MV-4-11 (cell line): ENCODE measurements around the gene NOXRED1.

Experiments used
- DNase-seq: peaks from one replicate; lab custom pipeline; 2025; lab: John Stamatoyannopoulos, UW

Gene NOXRED1

DNA sequence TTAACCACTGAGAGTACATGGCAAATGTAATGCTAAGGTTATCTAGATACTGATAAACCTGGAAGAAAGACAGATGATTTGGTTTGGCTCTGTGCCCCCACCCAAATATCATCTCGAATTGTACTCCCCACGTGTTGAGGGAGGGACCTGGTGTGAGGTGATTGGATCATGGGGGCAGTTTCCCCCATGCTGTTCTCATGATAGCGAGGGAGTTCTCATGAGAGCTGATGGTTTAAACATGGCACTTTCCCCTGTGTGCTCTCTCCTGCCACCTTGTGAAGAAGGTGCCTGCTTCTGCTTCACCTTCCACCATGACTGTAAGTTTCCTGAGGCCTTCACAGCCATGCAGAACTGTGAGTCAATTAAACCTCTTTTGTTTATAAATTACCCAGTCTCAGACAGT is 14.2 kb downstream of the NOXRED1 start:
- no peak for DNase-seq

DNA sequence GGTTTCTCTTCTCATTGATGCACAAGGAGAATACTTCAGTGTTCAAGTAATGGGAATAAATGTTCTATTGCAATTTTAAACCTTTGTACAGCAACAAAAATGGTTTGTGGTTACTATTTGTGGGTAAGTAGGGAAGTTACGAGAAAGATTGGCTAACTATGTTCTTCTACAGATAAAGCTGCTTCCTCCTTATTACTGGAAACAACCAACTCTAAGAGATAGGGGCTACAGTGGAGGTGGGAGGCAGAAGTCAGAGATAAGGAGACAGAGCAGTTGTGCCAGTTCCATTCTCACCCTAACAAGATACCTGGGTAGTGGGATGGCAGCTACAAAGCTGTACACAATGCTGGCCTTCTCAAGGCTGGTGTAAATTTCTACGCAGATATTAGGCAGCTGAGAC is 16.2 kb downstream of the NOXRED1 start:
- peak; percentile 90 for DNase-seq

DNA sequence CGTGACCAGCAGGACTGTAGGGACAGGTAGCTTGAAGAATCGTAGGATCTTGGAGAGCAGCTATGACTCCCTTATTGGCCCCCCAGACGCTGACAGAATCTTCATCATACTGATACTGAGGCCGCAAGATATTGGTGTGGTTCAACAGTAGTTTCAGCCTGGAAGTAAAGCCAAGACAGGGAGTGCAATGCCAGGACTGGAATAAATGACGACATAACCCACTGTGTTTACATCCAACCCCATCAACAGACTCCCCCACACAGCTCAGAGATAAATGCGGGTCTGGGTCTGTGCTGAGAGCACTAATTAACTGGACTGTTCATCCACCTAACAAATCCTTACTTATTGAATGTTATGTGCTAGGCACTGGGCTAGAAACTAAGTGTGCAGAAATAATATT is 16.6 kb downstream of the NOXRED1 start:
- peak; percentile 88 for DNase-seq

DNA sequence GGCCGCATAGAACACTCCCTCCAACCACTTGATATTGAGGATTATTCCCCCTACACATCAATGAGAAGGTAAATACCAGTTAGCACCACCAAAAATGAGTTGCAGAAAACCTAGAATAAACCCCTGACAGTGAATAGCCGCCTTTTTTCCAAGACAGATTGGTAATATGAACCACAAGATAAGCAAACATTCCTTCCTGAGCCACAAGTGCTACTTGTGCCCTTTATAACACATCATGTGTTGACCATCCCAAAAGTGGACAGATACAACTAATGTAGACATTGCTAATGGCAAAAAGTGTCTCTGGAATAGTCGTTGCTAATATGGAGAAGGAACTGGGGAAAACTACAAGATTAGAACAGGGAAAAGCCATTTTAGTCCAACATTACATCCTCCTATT is 17.2 kb downstream of the NOXRED1 start:
- no peak for DNase-seq

DNA sequence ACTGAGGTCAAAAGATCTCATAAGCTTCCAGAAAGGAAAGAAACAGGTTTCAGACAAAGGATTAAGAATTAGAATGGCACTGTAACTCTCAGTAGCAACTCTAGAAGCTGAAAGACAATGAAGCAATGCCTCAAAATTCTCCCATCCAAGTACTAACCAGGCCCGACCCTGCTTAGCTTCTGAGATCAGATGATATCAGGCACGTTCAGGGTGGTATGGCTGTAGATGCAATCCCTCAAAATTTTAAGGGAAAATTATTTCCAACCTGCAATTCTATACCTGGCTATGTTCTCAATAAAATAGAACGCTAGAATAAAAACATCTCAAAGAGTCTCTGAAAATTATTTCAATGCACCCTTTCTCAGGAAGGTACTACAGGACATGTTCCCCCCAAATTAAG is 19.6 kb downstream of the NOXRED1 start:
- no peak for DNase-seq

DNA sequence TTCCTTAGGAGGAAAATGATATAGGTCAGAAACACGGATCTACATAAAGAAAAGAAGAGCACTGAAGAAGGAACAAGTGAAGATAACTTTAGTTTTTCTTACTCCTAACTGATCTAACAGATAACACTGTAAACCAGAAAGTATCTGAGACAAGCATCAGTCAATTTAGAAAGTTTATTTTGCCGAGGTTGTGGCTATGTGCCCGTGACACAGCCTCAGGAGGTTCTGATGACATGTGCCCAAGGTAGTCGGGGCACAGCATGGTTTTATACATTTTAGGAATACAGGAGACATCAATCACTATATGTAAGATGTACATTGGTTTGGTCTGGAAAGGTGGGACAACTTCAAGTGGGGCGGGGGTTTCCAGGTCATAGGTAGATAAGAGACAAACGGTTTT is 23.1 kb downstream of the NOXRED1 start:
- DNase-seq, result no peak

DNA sequence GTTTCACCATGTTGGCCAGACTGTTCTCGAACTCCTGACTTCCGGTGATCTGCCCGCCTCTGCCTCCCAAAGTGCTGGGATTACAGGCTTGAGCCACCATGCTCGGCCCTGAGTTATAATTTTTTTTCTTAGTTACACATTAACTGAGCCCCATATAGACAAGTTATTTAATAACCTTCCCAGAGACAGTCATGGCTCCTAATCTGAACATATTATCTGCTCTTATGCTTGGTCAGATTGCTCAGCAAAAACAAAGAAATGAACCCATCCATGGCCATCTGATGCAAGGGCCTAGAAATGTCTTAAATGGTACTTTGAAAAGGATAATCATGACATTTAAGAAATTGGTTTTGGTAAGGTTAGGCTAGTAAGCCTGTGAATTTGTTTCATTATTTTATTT is 33.1 kb downstream of the NOXRED1 start:
- DNase-seq, result no peak

DNA sequence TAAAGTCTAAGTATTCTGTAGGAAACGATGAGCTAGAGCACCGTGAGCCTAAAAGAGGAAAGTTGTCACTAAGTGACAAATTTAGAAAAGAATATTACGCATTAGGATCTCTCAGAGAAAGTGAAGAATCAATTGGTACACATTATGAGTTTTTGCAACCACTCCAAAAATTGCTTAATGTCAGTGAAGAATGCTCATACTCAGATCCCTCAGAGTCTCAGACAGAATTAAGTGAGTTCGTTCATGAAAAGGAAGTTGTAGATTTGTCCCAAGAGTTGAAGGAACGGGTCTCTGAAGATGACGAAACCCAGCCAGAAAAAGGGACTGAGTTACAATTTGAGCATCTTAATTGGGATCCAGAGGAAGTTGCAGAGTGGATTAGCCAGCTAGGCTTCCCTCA is 44.6 kb downstream of the NOXRED1 start:
- DNase-seq, result peak; percentile 91

DNA sequence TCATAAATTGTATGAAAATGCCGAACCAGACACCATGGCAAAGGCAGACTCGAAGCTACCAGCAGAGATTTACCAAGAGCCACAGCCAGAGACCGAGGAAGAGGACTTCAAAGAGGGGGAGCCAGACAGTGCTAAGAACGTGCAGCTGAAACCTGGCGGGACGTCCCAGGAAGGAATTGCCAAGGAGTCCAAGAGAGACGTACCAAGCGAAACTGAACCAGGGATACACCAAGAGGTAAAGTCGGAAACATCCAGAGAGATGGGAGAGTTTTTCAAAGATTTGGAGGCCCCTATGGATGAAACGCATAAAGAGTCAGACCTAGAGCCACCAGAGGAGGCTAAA is 45.9 kb downstream of the NOXRED1 start:
- no peak for DNase-seq

DNA sequence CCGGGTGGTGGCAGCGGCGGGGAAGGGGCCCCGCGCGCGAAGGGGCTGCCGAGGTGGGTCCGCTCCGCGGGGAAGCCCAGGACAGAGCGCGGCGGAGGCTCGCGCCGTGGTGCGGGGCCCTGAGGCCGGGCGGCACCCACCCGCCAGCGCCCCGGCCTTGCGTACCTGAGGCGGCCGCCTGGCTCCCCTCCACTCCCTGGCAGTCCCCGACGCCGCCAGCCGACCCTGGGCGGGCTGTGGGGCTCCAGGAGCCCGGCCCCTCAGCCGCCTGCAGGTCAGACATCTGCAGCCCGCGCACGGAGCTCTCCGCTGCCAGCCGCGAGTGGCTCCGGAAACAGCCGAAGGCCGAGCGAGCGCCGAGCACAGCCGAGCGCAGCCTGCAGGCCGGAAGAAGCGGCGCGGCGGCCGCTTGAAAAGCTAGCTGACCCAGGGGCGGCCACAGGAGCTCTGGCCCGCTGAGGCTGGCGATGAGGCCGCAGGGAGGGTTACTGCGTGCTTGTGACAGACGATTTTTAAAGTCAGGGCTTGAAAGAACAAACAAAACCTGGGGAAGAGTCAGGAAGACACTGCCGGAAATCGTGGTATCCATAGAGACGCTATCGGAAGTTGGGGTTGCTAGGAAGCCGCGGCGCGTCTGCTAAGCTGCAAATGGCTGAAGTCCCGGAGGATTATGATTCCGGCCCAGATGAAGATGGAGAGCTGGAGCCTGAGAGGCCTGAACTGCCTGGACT is 46.4 kb downstream of the NOXRED1 start, which contains the start of the genes SAMD15 and TMED8:
TSS of gene SAMD15 (plus strand) at position 609 of the 731 bp plus-strand sequence. CDS start at position 649, 40 bp downstream.
TSS of gene TMED8 (minus strand) at position 324 of the 731 bp plus-strand sequence. CDS start at position 283, 41 bp downstream.
- DNase-seq, result peak; percentile 78

DNA sequence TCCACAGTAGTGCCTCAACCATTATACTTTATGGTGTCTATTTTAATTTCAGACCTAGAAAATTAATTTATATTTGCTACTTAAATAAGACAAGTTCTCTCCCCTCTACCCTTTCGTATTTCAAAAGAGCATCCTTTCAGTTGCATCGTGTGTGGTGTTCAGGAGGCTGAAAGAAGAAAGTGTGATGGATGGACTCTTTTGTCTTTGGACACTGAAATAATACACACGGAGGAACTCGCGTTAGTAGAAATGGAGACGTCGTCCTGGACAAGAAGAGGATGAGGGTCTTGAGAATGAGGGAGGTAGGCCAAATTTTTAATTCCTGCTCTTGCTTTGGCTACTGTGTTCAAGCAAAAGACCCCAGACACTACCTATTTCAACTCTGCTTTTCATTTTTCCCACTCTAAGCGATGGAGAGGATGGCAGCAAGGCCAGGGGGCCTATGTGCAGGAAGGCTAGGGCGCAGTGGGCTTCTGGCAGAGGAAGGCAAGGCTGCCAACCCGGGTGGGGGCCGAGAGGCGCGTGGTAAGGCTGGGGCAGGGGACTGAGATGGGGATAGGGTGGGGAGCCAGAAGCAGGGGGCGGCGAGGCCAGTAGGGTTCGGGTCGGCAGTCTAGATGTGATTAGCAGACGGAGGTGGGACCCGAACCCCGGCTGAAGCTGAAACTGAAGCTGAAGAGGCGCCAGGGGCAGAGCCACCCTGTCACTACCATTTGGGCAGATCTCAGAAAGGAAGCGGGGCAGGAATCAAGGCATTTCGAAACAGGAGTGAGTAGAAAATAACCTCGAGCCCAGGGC is 47.2 kb downstream of the NOXRED1 start:
- peak; percentile 33 for DNase-seq

DNA sequence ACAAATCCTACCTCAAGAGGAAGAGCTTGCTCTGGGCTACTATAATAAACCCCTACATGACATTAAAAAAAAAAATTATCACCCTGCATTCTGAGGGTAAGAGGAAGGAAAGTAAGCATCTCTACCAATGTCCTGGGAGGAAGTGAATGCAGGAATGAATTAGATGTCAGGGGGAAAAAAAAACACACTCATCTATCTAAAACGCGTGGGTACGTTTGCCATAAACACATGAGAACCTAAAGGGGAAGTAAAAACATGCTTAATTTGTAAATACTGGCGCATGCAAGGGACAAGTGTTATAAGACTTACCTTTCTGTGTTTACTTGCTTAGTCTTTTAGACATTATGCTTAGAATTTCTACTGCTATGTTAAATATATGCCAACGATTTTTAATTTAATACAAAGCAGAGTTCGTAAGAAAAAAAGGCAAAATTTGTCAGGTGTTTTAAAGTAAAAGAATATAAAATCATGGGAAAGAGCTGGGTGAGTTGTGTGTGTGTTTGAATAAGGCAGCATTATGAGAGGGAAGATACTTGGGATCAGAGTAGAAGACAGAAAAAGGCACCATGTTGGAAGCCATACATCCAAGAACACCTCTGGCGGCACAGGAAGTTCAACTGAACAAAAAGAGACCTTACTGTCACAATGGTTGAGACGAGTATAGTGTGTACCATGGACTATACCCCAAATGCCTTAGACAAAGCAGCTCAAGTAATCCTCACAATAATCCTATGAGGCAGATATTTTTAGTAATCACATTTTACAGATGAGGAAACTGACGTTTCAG is 48.0 kb downstream of the NOXRED1 start:
- DNase-seq, result peak; percentile 74

DNA sequence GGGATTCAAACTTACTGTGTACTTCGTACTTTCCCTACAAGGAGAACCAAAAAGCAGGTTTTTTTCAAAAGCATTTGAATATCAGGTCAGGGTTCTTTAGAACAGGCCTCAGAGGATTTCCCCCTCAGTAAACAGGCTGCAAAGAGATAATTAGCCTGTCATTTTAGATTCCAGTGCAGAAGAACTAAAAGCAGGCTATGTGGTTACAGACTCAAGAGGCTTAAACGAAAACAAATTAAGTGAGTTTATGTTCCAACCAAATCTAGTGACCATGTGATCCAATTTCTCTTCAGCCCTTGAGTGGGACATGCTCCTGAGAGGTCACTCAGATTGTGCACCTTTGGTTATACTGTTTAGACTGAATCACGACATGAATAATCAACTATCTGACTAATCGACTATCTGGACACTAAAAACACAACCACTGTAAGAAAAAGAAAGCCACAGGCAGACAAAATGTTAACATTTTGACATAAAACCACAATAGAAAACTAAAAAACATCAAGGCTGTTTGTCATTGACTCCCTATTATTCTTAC is 51.0 kb downstream of the NOXRED1 start:
- no peak for DNase-seq

DNA sequence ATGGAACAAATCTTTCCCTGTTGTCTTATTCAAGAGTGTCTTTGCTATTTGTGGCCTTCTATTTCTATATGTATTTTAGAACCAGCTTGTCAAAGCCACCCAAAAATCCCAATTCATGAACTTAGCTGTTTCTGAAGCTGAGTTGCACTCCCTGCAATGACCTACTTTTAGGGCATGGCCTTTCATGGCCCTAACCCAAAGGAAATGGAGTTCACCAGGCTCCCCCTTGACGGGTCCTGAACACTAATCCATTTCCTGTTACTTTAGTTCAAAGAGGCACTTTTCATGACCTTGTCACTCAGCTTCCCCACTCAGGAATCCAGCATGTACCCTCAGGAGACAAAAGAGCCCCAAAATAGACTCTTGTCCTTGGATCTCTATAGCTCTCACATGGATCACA is 54.0 kb downstream of the NOXRED1 start:
- DNase-seq, result peak; percentile 60

DNA sequence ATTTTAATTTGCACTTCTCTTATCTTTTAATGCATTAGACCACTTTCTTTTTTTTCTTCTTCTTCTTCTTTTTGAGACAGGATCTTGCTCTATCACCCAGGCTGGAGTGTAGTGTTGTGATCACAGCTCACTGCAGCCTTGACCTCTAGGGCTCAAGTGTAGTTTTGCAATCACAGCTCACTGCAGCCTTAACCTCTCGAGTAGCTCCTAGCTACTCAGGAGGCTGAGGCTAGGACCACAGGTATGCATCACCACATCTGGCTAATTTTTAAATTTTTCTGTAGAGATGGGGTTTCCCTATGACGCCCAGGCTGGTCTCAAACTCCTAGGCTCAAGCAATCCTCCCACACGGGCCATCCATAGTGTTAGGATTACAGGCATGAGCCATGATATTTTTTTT is 59.2 kb downstream of the NOXRED1 start:
- DNase-seq, result peak; percentile 45

DNA sequence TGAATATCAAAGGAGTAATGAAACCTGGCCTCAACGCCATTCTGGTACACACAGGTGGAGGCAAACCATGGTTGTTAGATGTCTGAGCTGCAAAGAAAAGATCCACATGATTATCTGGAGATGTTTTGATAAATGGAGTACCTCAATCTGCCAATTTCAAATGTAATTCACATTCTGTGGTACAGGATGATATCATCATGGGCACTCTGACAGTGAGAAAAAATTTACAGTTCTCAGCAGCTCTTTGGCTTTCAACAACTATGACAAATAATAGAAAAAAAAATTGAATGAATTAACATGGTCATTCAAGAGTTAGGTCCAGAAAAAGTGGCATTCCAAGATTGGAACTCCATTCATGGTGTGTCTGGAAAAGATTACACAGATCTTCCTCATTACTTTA is 63.7 kb downstream of the NOXRED1 start:
- no peak for DNase-seq

DNA sequence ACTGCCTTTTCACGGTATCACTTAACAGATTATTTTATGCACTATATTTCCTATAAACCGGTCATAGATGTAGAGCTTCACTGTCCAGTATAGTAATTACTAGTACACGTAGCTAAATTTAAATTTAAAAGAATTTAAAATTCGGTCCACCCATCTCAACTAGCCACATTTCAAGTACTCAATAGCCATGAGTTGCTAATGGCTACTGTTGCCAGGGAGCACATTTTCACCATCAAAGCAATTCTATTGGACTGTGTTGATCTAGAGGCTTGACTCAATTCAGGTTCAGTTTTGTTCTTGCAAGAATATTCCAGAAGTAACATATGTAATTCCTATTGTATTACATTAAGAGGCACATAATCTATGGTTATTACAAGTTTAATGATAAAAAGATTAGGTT is 66.4 kb downstream of the NOXRED1 start:
- DNase-seq, result no peak

DNA sequence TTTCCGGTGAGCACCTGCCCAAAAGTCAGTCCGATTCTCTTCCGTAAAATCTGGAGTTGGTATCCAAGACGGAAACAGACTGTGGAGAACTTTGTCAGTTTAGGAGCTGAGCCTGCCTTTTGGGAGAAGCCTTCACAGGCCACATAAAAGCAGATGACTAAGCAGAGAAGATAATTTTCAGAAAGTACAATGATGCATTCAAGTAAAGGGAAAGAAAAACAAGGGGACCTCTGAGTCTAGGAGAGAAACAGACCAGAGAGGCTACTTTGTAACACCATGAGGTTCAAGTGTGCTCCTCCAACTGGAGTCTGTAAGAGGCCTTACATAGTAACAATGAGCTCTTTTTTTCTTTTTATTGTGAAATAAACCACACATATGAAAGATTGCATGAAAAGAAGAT is 67.5 kb downstream of the NOXRED1 start:
- peak; percentile 12 for DNase-seq

DNA sequence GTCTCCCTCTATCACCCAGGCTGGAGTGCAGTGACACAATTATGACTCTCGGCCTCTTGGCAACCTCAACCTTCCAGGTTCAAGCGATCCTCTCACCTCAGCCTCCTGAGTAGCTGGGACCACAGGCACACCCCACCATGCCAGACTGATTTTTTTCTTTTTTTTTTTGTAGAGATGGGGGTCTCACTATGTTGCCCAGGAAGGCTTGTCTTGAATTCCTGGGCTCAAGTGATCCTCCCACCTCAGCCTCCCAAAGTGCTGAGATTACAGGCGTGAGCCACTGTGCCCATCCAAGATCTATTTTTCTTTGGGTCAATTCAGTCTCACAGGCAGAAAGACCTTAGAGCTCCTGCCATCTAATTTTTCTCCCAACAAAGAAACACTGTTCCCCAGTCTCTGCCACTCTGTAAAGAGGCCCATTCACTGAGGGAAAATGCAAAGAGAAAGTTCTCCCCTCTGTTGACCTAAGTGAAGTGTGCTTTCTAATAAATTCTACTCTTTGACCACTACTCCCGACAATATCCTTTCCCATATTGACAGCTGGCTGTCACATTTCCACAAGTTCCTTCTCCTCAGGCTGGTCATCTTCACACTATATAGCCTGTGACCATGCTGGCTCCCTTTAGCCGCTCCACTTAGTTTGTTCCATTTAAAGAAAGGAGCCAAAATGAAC is 69.7 kb downstream of the NOXRED1 start:
- no peak for DNase-seq

DNA sequence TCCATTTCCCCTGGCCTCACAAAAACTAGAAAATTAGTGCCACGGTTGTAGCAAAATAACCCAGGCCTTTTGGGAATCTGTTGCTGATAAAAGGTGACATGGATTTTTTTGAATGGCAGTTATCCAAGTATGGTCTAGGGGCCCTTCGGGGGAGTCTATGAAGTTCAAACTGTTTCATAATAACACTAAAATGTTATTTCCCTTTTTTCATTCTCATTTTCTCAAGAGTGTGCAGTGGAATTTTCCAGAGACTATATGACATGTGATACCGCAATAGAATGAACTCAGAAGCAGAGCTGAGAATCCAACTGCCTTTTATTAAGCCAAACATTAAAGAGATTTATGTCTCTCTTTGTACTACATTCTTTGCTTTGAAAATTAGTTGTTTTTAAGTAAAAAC is 75.6 kb downstream of the NOXRED1 start:
- peak; percentile 96 for DNase-seq

DNA sequence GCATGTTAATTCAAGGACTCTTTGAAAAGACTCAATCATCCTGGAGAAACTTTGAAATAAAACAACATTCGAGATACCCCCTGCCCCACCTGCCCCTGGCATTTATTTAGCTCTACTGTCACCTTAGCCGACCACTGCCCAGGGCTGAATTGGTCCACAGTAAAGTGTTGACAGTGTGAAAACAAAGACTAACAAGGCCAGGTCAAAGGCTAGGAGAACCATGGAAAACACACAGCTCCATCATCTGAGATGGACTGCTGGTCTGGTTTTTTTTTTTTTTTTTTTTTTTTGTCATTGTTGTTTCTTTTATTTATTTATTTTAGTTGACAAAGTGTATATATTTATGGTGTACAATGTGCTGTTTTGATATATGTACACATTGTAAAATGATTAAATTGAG is 76.8 kb downstream of the NOXRED1 start:
- no peak for DNase-seq
